H9 (cell line): ENCODE results near the gene PDHX. TPM values are rescaled to one million over a fixed set of nuclear protein-coding genes. Genes with fewer than 3 reads are reported as not detected.

ENCODE experiments used
- DNase-seq: peaks from one replicate; pipeline ENCODE4 v3.0.0-alpha.2; 2017
- H2AFZ ChIP-seq: one replicate; pipeline ENCODE4 v1.6.1; 2013; ENCODE audit warnings: mild to moderate bottlenecking, low read length, control low read depth, moderate library complexity
- H2AK5ac ChIP-seq: 2 replicates; pipeline ENCODE4 v1.6.1; 2013; ENCODE audit warnings: low read length, control low read depth, mixed read lengths; ENCODE audit not compliant: insufficient read length
- H2BK120ac ChIP-seq: one replicate; pipeline ENCODE4 v1.6.1; 2013; ENCODE audit warnings: low read depth, mild to moderate bottlenecking, low read length, control low read depth, inconsistent platforms; ENCODE audit not compliant: poor library complexity, severe bottlenecking
- H2BK12ac ChIP-seq: 2 replicates; pipeline ENCODE4 v1.6.1; 2013; ENCODE audit warnings: low read length, control low read depth, mixed read lengths, low read depth; ENCODE audit not compliant: insufficient read length
- H2BK15ac ChIP-seq: 2 replicates; pipeline ENCODE4 v1.6.1; 2013; ENCODE audit warnings: low read depth, low read length, control low read depth
- H2BK20ac ChIP-seq: one replicate; pipeline ENCODE4 v1.6.1; 2013; ENCODE audit warnings: low read depth, mild to moderate bottlenecking, low read length, control low read depth, inconsistent platforms; ENCODE audit not compliant: poor library complexity, severe bottlenecking
- H2BK5ac ChIP-seq: 2 replicates; pipeline ENCODE4 v1.6.1; 2013; ENCODE audit warnings: low read length, control low read depth, mixed read lengths; ENCODE audit not compliant: insufficient read length
- H3K14ac ChIP-seq: 2 replicates; pipeline ENCODE4 v1.6.1; 2013; ENCODE audit warnings: low read length, control low read depth; ENCODE audit not compliant: insufficient read depth
- H3K18ac ChIP-seq: 2 replicates; pipeline ENCODE4 v1.6.1; 2013; ENCODE audit warnings: low read depth, mild to moderate bottlenecking, mixed read lengths, low read length, control low read depth; ENCODE audit not compliant: insufficient read length
- H3K23ac ChIP-seq: 2 replicates; pipeline ENCODE4 v1.6.1; 2013; ENCODE audit warnings: low read length, control low read depth, mixed read lengths, low read depth; ENCODE audit not compliant: insufficient read length
- H3K23me2 ChIP-seq: 2 replicates; pipeline ENCODE4 v1.6.1; 2013; ENCODE audit warnings: low read depth, mild to moderate bottlenecking, mixed read lengths, low read length, control low read depth; ENCODE audit not compliant: insufficient read length, poor library complexity, severe bottlenecking
- H3K27ac ChIP-seq: 2 replicates; pipeline ENCODE4 v1.5.1; 2013; ENCODE audit warnings: low read length, control low read depth, mixed read lengths, low read depth; ENCODE audit not compliant: insufficient read length
- H3K27me3 ChIP-seq: 2 replicates; pipeline ENCODE4 v1.6.1; 2013; ENCODE audit warnings: low read length, control low read depth, inconsistent platforms; ENCODE audit not compliant: insufficient read depth
- H3K4ac ChIP-seq: 2 replicates; pipeline ENCODE4 v1.6.1; 2013; ENCODE audit warnings: low read depth, mild to moderate bottlenecking, control low read depth, inconsistent platforms, low read length, moderate library complexity
- H3K4me1 ChIP-seq: 2 replicates; pipeline ENCODE4 v1.6.1; 2013; ENCODE audit warnings: low read length, control low read depth, inconsistent platforms; ENCODE audit not compliant: insufficient read depth
- H3K4me2 ChIP-seq: 2 replicates; pipeline ENCODE4 v1.6.1; 2013; ENCODE audit warnings: low read length, control low read depth, mixed read lengths; ENCODE audit not compliant: insufficient read length, insufficient read depth
- H3K56ac ChIP-seq: 2 replicates; pipeline ENCODE4 v1.6.1; 2013; ENCODE audit warnings: low read depth, mild to moderate bottlenecking, mixed read lengths, low read length, control low read depth; ENCODE audit not compliant: insufficient read length
- H3K79me1 ChIP-seq: 2 replicates; pipeline ENCODE4 v1.6.1; 2013; ENCODE audit warnings: low read depth, mild to moderate bottlenecking, moderate library complexity, low read length, control low read depth, inconsistent platforms; ENCODE audit not compliant: insufficient read depth, poor library complexity, severe bottlenecking
- H3K79me2 ChIP-seq: 2 replicates; pipeline ENCODE4 v1.6.1; 2013; ENCODE audit warnings: low read length, control low read depth, inconsistent platforms; ENCODE audit not compliant: insufficient read depth
- H3K9ac ChIP-seq: 2 replicates; pipeline ENCODE4 v1.6.1; 2013; ENCODE audit warnings: low read length, control low read depth, mixed read lengths; ENCODE audit not compliant: insufficient read length; ENCODE audit errors: extremely low read depth
- H3K9me3 ChIP-seq: one replicate; pipeline ENCODE4 v1.6.1; 2013; ENCODE audit warnings: low read depth, low read length, inconsistent platforms; ENCODE audit not compliant: control insufficient read depth
- H3T11ph ChIP-seq: one replicate; pipeline ENCODE4 v1.6.1; 2013; ENCODE audit warnings: mild to moderate bottlenecking, low read length, control low read depth, inconsistent platforms
- H4K20me1 ChIP-seq: one replicate; pipeline ENCODE4 v1.6.1; 2013; ENCODE audit not compliant: control insufficient read depth, insufficient read length, insufficient read depth
- H4K5ac ChIP-seq: 2 replicates; pipeline ENCODE4 v1.6.1; 2013; ENCODE audit warnings: low read depth, mild to moderate bottlenecking, mixed read lengths, low read length, control low read depth; ENCODE audit not compliant: insufficient read length
- H4K8ac ChIP-seq: replicated peaks from 2 replicates; pipeline ENCODE4 v1.6.1; 2013; ENCODE audit warnings: low read length, control low read depth, mixed read lengths, low read depth; ENCODE audit not compliant: insufficient read length
- H4K91ac ChIP-seq: 2 replicates; pipeline ENCODE4 v1.6.1; 2013; ENCODE audit warnings: low read depth, mild to moderate bottlenecking, moderate library complexity, mixed read lengths, low read length, control low read depth; ENCODE audit not compliant: insufficient read length
- H3K27ac Mint-ChIP-seq, 3 experiments: 2 replicates in 2 of 3; 3 replicates in 1 of 3; pipeline ENCODE4 v1.8.0; 2020 to 2021; ENCODE audit warnings: mixed read lengths in 3 of 3, mild to moderate bottlenecking in 1 of 3, moderate library complexity in 1 of 3
- H3K27me3 Mint-ChIP-seq: 2 replicates; pipeline ENCODE4 v1.8.0; 2021; ENCODE audit warnings: low read depth, mild to moderate bottlenecking, moderate library complexity, mixed read lengths
- H3K36me3 Mint-ChIP-seq, 3 experiments: 2 replicates in 2 of 3; 3 replicates in 1 of 3; pipeline ENCODE4 v1.8.0; 2020 to 2021; ENCODE audit warnings: low read depth in 3 of 3, mixed read lengths in 3 of 3; ENCODE audit not compliant: insufficient read depth in 1 of 3
- H3K4me1 Mint-ChIP-seq, 2 experiments: 2 replicates each; pipeline ENCODE4 v1.8.0; 2020; ENCODE audit warnings: mixed read lengths in 2 of 2
- H3K4me3 Mint-ChIP-seq, 2 experiments: 2 replicates in 1 of 2; 3 replicates in 1 of 2; pipeline ENCODE4 v1.8.0; 2020 to 2021; ENCODE audit warnings: mild to moderate bottlenecking in 2 of 2, mixed read lengths in 2 of 2, moderate library complexity in 1 of 2
- H3K9me3 Mint-ChIP-seq, 2 experiments: 2 replicates in 1 of 2; 3 replicates in 1 of 2; pipeline ENCODE4 v1.8.0; 2020; ENCODE audit warnings: mild to moderate bottlenecking in 2 of 2, mixed read lengths in 2 of 2, moderate library complexity in 1 of 2
- WGBS: extraction: QIAGEN DNeasy Blood & Tissue Kit; methylation state at CpG from one replicate; pipeline ENCODE4 v1.1.7; 2013; ENCODE audit warnings: missing lambda C conversion rate, low lambda C conversion rate, mixed read lengths; ENCODE audit not compliant: insufficient read length; ENCODE audit errors: extremely low coverage; 5-methylcytosine and 5-hydroxymethylcytosine counted together
- total RNA-seq: library from RNA; stranded (reverse); gene quantifications from 2 replicates; pipeline ENCODE4 v1.2.1, GENCODE V29; 2021
- TF ChIP-seq, protein P1 (sequence below): fragments of 200-600 bp; sonication (generic); conservative IDR thresholded peaks from 3 replicates; pipeline ENCODE4 v1.8.0; 2021; ENCODE audit warnings: antibody characterized with exemption, mild to moderate bottlenecking

Gene PDHX
- total RNA-seq, 1 experiment from 2014 or later: 40.1 TPM

DNA sequence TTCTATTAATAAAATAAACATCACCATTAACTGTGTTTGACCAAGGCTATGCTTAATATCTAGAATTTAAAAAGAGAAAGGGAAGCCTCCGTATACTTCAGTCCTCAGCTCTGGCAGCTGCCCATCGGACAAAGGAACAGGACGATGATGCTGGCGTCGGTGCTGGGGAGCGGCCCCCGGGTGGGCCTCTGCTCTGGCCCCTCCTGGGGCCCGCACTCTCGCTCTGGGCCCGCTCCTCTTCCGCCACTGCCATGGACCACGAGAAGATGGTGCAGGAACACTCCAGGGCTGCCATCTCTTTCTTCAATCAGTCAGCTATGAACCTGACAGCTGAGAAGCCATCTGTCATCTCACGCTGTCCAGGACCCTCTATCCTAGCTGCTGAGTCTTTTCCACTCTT, 25.3 kb downstream of the PDHX start:
- DNase-seq: no peak
- no peak overlapping the region for H2BK15ac ChIP-seq
- H4K8ac ChIP-seq: no peak overlapping the region
- no peak overlapping the region for H3T11ph ChIP-seq
- H2BK120ac ChIP-seq: no peak overlapping the region
- no peaks in the 10 kb centered on the region for H4K20me1 ChIP-seq
- H2BK12ac ChIP-seq: no peak overlapping the region
- H2AFZ ChIP-seq: no peak overlapping the region
- Mint-ChIP-seq H3K36me3 (peaks cover 6 to 7% (median 6%) of the 10 kb centered on the region in 3 experiments; a peak in 6 of 7 replicates), H3K27ac (no peak overlapping the region), H3K4me3 (no peak overlapping the region), H3K4me1 (peaks cover 4 to 9% of the 10 kb centered on the region in 2 experiments; a peak in 3 of 4 replicates), H3K9me3 (peaks cover 3 to 4% of the 10 kb centered on the region in 2 experiments; a peak in 4 of 5 replicates), H3K27me3 (no peaks in the 10 kb centered on the region)
- H3K56ac ChIP-seq: no peak overlapping the region
- H3K4me2 ChIP-seq: no peak overlapping the region
- no peak overlapping the region for H4K5ac ChIP-seq
- no peak overlapping the region for H2BK5ac ChIP-seq
- no peak overlapping the region for H2AK5ac ChIP-seq
- H3K4ac ChIP-seq: no peak overlapping the region
- no CpG with 5 or more reads among the region's 13 CpGs for WGBS
- H3K9ac ChIP-seq: no peak overlapping the region
- H3K27ac ChIP-seq: no peak overlapping the region
- no peaks in the 10 kb centered on the region for H3K4me1 ChIP-seq
- no peak overlapping the region for H3K23ac ChIP-seq
- no peaks in the 10 kb centered on the region for H3K27me3 ChIP-seq
- no peak overlapping the region for H3K18ac ChIP-seq
- H2BK20ac ChIP-seq: no peak overlapping the region
- H3K9me3 ChIP-seq: no peaks in the 10 kb centered on the region
- H4K91ac ChIP-seq: no peak overlapping the region
- TF ChIP-seq, protein P1, sequence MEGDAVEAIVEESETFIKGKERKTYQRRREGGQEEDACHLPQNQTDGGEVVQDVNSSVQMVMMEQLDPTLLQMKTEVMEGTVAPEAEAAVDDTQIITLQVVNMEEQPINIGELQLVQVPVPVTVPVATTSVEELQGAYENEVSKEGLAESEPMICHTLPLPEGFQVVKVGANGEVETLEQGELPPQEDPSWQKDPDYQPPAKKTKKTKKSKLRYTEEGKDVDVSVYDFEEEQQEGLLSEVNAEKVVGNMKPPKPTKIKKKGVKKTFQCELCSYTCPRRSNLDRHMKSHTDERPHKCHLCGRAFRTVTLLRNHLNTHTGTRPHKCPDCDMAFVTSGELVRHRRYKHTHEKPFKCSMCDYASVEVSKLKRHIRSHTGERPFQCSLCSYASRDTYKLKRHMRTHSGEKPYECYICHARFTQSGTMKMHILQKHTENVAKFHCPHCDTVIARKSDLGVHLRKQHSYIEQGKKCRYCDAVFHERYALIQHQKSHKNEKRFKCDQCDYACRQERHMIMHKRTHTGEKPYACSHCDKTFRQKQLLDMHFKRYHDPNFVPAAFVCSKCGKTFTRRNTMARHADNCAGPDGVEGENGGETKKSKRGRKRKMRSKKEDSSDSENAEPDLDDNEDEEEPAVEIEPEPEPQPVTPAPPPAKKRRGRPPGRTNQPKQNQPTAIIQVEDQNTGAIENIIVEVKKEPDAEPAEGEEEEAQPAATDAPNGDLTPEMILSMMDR: no peak
- peaks cover 2% of the 10 kb centered on the region for H3K79me1 ChIP-seq
- no peaks in the 10 kb centered on the region for H3K23me2 ChIP-seq
- H3K14ac ChIP-seq: no peak overlapping the region
- peaks cover 2% of the 10 kb centered on the region; the same call in 1 of the 2 replicates for H3K79me2 ChIP-seq
